H1 (cell line): ENCODE measurements around the gene PSMB4. TPM values are rescaled to one million over a fixed set of nuclear protein-coding genes. Genes with fewer than 3 reads are reported as not detected.

Experiments
- CTCF ChIA-PET: fragments of 300-600 bp; sonication (Branson Sonifier 250); formaldehyde crosslinking; loops from one replicate; lab custom pipeline; 2021; ENCODE audit not compliant: partially characterized antibody; lab: Charles Lee
- POLR2A ChIA-PET: fragments of 300-600 bp; sonication (Branson Sonifier 250); formaldehyde crosslinking; loops from one replicate; lab custom pipeline; 2021; ENCODE audit warnings: inconsistent platforms; ENCODE audit not compliant: partially characterized antibody; lab: Charles Lee
- DNase-seq, 2 experiments: peaks; one replicate each; pipeline versions ENCODE4 v3.0.0 to v3.0.0-alpha.2; 2010 to 2022; ENCODE audit warnings: low spot score in 2 of 2, low read depth in 1 of 2, mixed read lengths in 1 of 2
- FAIRE-seq: peaks from 2 replicates; lab custom pipeline; 2011; peaks lifted over from hg19 to GRCh38; lab: Jason Lieb, UNC
- H2AFZ ChIP-seq: 2 replicates; pipeline ENCODE4 v1.8.1; 2012; ENCODE audit warnings: low read length, inconsistent platforms
- H2AK5ac ChIP-seq: 2 replicates; pipeline ENCODE4 v1.6.1; 2013; ENCODE audit warnings: low read depth, low read length
- H2BK120ac ChIP-seq: replicated peaks from 2 replicates; pipeline ENCODE3; 2013; ENCODE audit warnings: low read depth, low read length, inconsistent platforms
- H2BK12ac ChIP-seq: 2 replicates; pipeline ENCODE4 v1.6.1; 2013; ENCODE audit warnings: low read depth, low read length
- H2BK15ac ChIP-seq: 2 replicates; pipeline ENCODE4 v1.6.1; 2013; ENCODE audit warnings: low read length
- H2BK20ac ChIP-seq: 2 replicates; pipeline ENCODE4 v1.6.1; 2013; ENCODE audit warnings: low read length
- H2BK5ac ChIP-seq: 2 replicates; pipeline ENCODE4 v1.6.1; 2013; ENCODE audit warnings: low read depth, low read length
- H3K14ac ChIP-seq: 2 replicates; pipeline ENCODE4 v1.6.1; 2013; ENCODE audit warnings: inconsistent platforms; ENCODE audit not compliant: insufficient read length
- H3K18ac ChIP-seq: 2 replicates; pipeline ENCODE4 v1.6.1; 2013; ENCODE audit warnings: low read length; ENCODE audit errors: extremely low read depth
- H3K23ac ChIP-seq: 2 replicates; pipeline ENCODE4 v1.6.1; 2013; ENCODE audit warnings: inconsistent platforms; ENCODE audit not compliant: insufficient read length
- H3K23me2 ChIP-seq: 2 replicates; pipeline ENCODE4 v1.6.1; 2013; ENCODE audit warnings: low read depth, low read length
- H3K27ac ChIP-seq: 2 replicates; pipeline ENCODE4 v1.6.1; 2011; ENCODE audit warnings: low read depth, low read length, inconsistent platforms
- H3K27me3 ChIP-seq, 4 experiments: replicated peaks in 1 of 4; 1 replicate in 1 of 4; 2 replicates in 3 of 4; pipeline versions ENCODE4 v1.6.1 to v1.8.1; 2011 to 2013; ENCODE audit warnings: low read length in 3 of 4, mild to moderate bottlenecking in 3 of 4, inconsistent platforms in 2 of 4, mixed read lengths in 2 of 4, moderate library complexity in 1 of 4; ENCODE audit not compliant: control insufficient read depth in 3 of 4, insufficient read depth in 3 of 4; ENCODE audit errors: extremely low read depth in 1 of 4
- H3K36me3 ChIP-seq, 4 experiments: 2 replicates each; pipeline versions ENCODE4 v1.6.1 to v1.8.1; 2011 to 2013; ENCODE audit warnings: mild to moderate bottlenecking in 4 of 4, low read length in 3 of 4, moderate library complexity in 2 of 4, control low read depth in 1 of 4, inconsistent platforms in 1 of 4; ENCODE audit not compliant: insufficient read depth in 4 of 4, control insufficient read depth in 2 of 4
- H3K4ac ChIP-seq: replicated peaks from 2 replicates; pipeline ENCODE3; 2013; ENCODE audit warnings: low read length, low read depth, mixed read lengths, inconsistent platforms; ENCODE audit not compliant: insufficient read length
- H3K4me1 ChIP-seq, 4 experiments: replicated peaks in 1 of 4; 1 replicate in 1 of 4; 2 replicates in 3 of 4; pipeline versions ENCODE4 v1.6.1 to v1.8.1; 2011 to 2013; ENCODE audit warnings: low read length in 3 of 4, inconsistent platforms in 2 of 4, mixed read lengths in 1 of 4; ENCODE audit not compliant: insufficient read depth in 4 of 4, control insufficient read depth in 3 of 4
- H3K4me2 ChIP-seq, 2 experiments: 2 replicates each; pipeline versions ENCODE4 v1.6.1 to v1.8.1; 2011 to 2013; ENCODE audit warnings: low read depth in 2 of 2, low read length in 2 of 2, control low read depth in 1 of 2, inconsistent platforms in 1 of 2, mild to moderate bottlenecking in 1 of 2; ENCODE audit not compliant: insufficient read depth in 1 of 2
- H3K4me3 ChIP-seq, 4 experiments: fragments of 200-600, 300-600 bp in 1 of 4; sonication (generic), shearing (Covaris generic), sonication (Bioruptor Twin) in 1 of 4; 2 replicates each; pipeline versions ENCODE4 v1.5.1 to v1.8.1; 2011 to 2016; ENCODE audit warnings: low read length in 4 of 4, low read depth in 3 of 4, control low read depth in 2 of 4, inconsistent platforms in 2 of 4, mild to moderate bottlenecking in 2 of 4, mixed read lengths in 1 of 4, moderate library complexity in 1 of 4; ENCODE audit not compliant: insufficient read depth in 2 of 4; ENCODE audit errors: extremely low read depth in 1 of 4
- H3K56ac ChIP-seq: replicated peaks from 2 replicates; pipeline ENCODE3; 2013; ENCODE audit warnings: low read depth, mild to moderate bottlenecking, mixed read lengths, low read length, inconsistent platforms; ENCODE audit not compliant: insufficient read length
- H3K79me1 ChIP-seq: 2 replicates; pipeline ENCODE4 v1.6.1; 2013; ENCODE audit warnings: low read depth, low read length, control low read depth
- H3K79me2 ChIP-seq, 2 experiments: 2 replicates each; pipeline versions ENCODE4 v1.6.1 to v1.8.1; 2012 to 2013; ENCODE audit warnings: low read length in 2 of 2, mild to moderate bottlenecking in 2 of 2, inconsistent platforms in 1 of 2; ENCODE audit not compliant: insufficient read depth in 2 of 2, control insufficient read depth in 1 of 2
- H3K9ac ChIP-seq, 4 experiments: replicated peaks in 1 of 4; 1 replicate in 1 of 4; 2 replicates in 3 of 4; pipeline versions ENCODE4 v1.6.1 to v1.8.1; 2011 to 2013; ENCODE audit warnings: low read depth in 3 of 4, low read length in 3 of 4, control low read depth in 2 of 4, mild to moderate bottlenecking in 2 of 4, moderate library complexity in 2 of 4, inconsistent platforms in 1 of 4; ENCODE audit errors: extremely low read depth in 1 of 4
- H3K9me3 ChIP-seq, 2 experiments: 2 replicates each; pipeline versions ENCODE4 v1.6.1 to v1.8.1; 2012 to 2013; ENCODE audit warnings: mild to moderate bottlenecking in 2 of 2, moderate library complexity in 2 of 2, control low read depth in 1 of 2, inconsistent platforms in 1 of 2, low read depth in 1 of 2, low read length in 1 of 2, mixed read lengths in 1 of 2; ENCODE audit not compliant: insufficient read depth in 2 of 2
- H4K20me1 ChIP-seq, 2 experiments: replicated peaks in 1 of 2; 2 replicates each; pipeline versions ENCODE3 to v1.8.1; 2011 to 2013; ENCODE audit warnings: inconsistent platforms in 2 of 2, low read length in 2 of 2, mild to moderate bottlenecking in 1 of 2; ENCODE audit not compliant: insufficient read depth in 2 of 2, control insufficient read depth in 1 of 2
- H4K5ac ChIP-seq: 2 replicates; pipeline ENCODE4 v1.6.1; 2013; ENCODE audit warnings: low read length, low read depth, mixed read lengths, inconsistent platforms; ENCODE audit not compliant: insufficient read length
- H4K8ac ChIP-seq: 2 replicates; pipeline ENCODE4 v1.8.0; 2013; ENCODE audit warnings: mild to moderate bottlenecking, moderate library complexity, low read length, inconsistent platforms; ENCODE audit not compliant: insufficient read depth; ENCODE audit errors: extremely low read depth
- H4K91ac ChIP-seq: replicated peaks from 2 replicates; pipeline ENCODE3; 2013; ENCODE audit warnings: low read length, mixed read lengths, inconsistent platforms; ENCODE audit not compliant: insufficient read length
- ZNF274 ChIP-seq: IDR thresholded peaks from 2 replicates; pipeline ENCODE4 v1.7.0; 2012; ENCODE audit warnings: low read length, borderline replicate concordance; ENCODE audit errors: extremely low read depth
- WGBS, 2 experiments: shearing (Covaris generic) in 1 of 2; methylation state at CpG; one replicate each; pipeline versions ENCODE4 v1.1.6 to v1.1.7; 2013 to 2015; ENCODE audit warnings: low lambda C conversion rate in 2 of 2, mixed read lengths in 2 of 2, inconsistent platforms in 1 of 2, low coverage in 1 of 2, missing lambda C conversion rate in 1 of 2; ENCODE audit not compliant: insufficient replicate concordance in 2 of 2, insufficient coverage in 1 of 2, insufficient read length in 1 of 2; ENCODE audit errors: extremely low coverage in 1 of 2, missing lambda C conversion rate in 1 of 2; 5-methylcytosine and 5-hydroxymethylcytosine counted together
- polyA plus RNA-seq, 7 experiments: library from polyadenylated mRNA; depleted of rRNA in 3 of 7; stranded (reverse) in 5 of 7; unstranded in 2 of 7; fragments of >200 nt in 5 of 7; fragments of 200-250 nt in 2 of 7; gene quantifications; 1 replicate in 5 of 7; 2 replicates in 1 of 7; 4 replicates in 1 of 7; pipeline versions ENCODE4 v1.2.1 to v1.2.3, GENCODE V29; 2011 to 2013; ENCODE audit warnings: missing spikeins in 2 of 7, mixed read lengths in 2 of 7
- total RNA-seq: library from RNA; stranded (reverse); fragmentation: NEBNext Ultra II Directional; extraction: Animal tissue kit (Norgen Biotek cat#: 25700); gene quantifications from 2 replicates; pipeline ENCODE4 v1.2.1, GENCODE V29; 2021

PSMB4 gene
- total and polyA plus RNA-seq, 2 of the 8 experiments (the other 6 are each of a cell fraction or from before 2014, with no cell fraction given) = 430 to 1,098 TPM

DNA sequence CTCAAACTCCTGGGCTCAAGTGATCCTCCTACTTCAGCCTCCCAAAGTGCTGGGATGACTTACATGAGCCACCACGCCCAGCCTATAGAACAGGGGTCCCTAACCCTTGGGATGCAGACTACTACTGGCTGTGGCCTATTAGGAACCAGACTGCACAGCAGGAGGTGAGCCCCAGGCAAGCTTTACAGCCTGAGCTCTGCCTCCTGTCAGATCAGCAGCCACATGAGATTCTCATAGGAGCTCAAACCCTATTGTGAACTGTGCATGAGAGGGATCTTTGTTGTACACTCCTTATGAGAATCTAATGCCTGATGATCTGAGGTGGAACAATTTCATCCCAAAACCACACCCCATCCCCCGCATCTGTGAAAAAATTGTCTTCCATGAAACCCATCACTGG, 13.4 kb upstream of the PSMB4 start:
- Histone ChIP-seq H3K23ac (no peak overlapping the region), H3K27ac (no peak overlapping the region), H2AFZ (no peak overlapping the region), H4K5ac (no peak overlapping the region), H4K20me1 (no peaks in the 10 kb centered on the region), H3K18ac (no peak overlapping the region), H3K4me1 (no peaks in the 10 kb centered on the region), H3K9ac (no peak overlapping the region), H2BK20ac (no peak overlapping the region), H2BK120ac (no peak overlapping the region), H3K23me2 (no peaks in the 10 kb centered on the region), H2BK5ac (no peak overlapping the region), H3K79me1 (no peaks in the 10 kb centered on the region), H3K36me3 (no peaks in the 10 kb centered on the region), H3K4me2 (no peak overlapping the region), H4K91ac (no peak overlapping the region), H3K56ac (no peak overlapping the region), H3K79me2 (no peaks in the 10 kb centered on the region), H2AK5ac (no peak overlapping the region), H3K4ac (no peak overlapping the region), H2BK12ac (no peak overlapping the region), H3K14ac (no peak overlapping the region), H4K8ac (no peak overlapping the region), H3K4me3 (no peak overlapping the region), H2BK15ac (no peak overlapping the region), H3K9me3 (0 out of 4 replicates have a peak, but pooled peaks cover 0 to 5% of the 10 kb centered on the region in 2 experiments), H3K27me3 (no peaks in the 10 kb centered on the region)
- POLR2A ChIA-PET = interaction anchor here (1.9 to 2.5 kb wide), 2 partner anchors 13 to 14 kb away, joined by 6 to 10 read pairs; partner anchors contain the start of genes PSMB4 and SELENBP1
- DNase-seq (no peak), FAIRE-seq (no peak)
- CTCF ChIA-PET = interaction anchor here (1.5 to 2.8 kb wide), 3 partner anchors 11 to 44 kb away, joined by 3 to 14 read pairs (median 9); no protein-coding TSS in a partner anchor
- TF ChIP-seq ZNF274 = no peak
- 87% methylated on average over 2 of the region's 2 CpGs; no CpG with 5 or more reads in 1 of the 2 experiments for WGBS, 2 experiments
